NCI-H510A treated with DMSO at 0.1 percent for 48 hours (cell line): Measurements from ENCODE around the gene NOS2.
A peak's percentile ranks its signal among the peaks of the same experiment; 100 is the strongest.
"Not testable (repeated sequence)": the region's sequence is repeated elsewhere in the genome, so short reads cannot be mapped to it uniquely, and the experiment has no call there.

Experiments
- DNase-seq: peaks from one replicate; lab custom pipeline; 2025; lab: John Stamatoyannopoulos, UW

Gene NOS2

DNA sequence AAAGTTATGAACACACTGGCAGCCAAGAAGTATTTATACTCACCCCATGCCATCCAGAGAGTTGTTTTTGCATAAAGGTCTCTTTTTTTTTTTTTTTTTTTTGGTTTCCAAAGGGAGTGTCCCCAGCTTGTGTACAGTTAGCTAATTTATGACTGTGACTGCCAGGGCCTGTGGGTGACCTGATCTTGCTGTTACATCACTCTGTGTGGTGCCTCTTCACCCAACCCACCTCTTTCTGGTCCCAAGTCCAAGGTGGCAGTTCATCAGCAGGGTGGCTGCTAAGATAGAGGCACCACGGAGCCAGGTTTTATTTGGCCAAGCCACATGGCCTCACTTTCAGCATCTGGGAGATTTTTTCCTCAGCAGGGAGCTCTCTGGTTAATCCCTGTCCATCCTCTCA is at the start of gene NOS2:
TSS of gene NOS2 (minus strand) at position 8 of the 400 bp plus-strand sequence. CDS start 1,720 bp downstream, outside the sequence.
- DNase-seq: no peak

DNA sequence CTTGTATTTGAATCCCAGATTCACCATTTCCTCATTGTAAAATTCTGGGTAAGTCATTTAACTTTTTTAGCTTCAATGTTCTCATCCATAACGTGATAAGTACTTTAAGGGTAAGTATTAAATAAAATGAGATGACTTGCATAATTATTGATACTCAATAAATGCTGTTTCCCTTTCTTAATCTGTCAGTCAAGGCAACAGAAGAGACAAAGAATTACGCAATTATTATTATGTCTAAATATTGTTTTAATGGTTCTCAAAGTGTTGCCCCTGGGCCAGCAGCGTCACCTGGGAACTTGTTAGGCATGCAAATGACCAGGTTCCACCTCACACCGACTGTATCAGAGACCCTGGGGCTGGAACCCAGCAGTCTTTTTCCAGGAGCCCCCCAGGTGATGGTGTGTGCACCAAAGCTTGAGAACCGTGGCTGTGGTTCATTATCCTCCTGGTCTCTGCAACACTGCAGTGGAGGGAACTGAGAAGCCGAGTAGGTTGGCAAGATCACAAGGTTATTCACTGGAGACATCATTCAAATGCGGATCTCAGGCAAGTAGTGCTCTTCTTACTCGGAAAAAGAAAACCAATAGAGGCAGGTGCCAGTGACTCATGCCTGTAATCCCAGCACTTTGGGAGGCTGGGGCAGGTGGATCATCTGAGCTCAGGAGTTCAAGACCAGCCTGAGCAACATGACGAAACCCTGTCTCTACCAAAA is 49.3 kb upstream of the NOS2 start:
- no peak for DNase-seq

DNA sequence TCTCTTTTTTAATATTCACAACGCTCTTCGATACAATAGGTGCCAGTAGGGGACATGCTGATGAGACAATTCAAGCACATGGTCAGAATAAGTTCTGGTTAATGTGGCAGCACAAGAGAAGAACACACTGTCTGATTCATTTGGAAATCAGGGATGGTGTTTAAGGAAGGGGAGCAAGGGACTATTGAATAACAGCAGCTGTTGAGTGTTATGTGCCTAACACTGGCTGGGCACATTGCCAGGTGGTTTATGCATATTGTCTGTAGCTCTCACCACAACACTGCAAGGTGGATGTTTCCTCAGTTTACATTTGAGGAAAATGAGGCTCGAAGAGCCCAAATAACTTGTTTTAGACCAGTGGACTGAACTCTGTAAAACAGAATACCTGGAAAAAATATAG is 48.6 kb upstream of the NOS2 start:
- peak; percentile 90 for DNase-seq

DNA sequence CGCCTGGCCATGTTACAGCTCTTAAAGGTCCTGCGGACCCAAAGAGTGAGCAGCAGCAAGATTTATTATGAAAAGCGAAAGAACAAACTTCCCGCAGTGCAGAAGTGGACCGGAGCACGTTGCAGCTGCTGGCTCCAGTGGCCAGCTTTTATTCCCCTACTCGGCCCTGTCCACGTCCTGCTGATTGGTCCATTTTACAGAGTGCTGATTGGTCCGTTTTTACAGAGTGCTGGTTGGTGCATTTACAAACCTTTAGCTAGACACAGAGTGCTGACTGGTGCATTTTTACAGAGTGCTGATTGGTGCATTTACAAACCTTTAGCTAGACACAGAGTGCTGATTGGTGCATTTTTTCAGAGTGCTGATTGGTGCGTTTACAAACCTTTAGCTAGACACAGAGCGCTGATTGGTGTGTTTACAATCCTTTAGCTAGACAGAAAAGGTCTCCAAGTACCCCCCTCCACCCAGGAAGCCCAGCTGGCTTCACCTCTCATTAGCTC is 46.5 kb upstream of the NOS2 start:
- not testable (repeated sequence) for DNase-seq

DNA sequence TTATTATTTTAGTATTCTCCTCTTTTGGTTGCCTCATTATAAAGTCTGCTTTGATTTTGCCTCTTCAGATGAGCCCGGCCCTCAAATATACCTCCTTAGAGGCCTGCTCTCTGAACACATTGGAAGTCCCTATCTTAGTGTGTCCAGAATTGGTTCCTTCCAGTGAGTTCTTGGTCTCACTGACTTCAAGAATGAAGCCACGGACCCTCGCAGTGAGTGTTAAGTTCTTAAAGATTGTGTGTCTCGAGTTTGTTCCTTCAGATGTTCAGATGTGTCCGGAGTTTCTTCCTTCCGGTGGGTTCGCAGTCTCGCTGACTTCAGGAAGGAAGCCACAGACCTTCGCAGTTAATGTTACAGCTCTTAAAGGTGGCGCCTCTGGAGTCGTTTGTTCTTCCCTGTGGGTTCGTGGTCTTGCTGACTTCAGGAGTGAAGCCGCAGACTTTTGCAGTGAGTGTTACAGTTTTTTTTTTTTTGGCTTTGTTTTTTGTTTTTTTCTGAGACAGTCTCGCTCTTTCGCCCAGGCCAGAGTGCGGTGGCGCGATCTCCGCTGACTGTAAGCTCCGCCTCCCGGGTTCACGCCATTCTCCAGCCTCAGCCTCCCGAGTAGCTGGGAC is 45.8 kb upstream of the NOS2 start:
- DNase-seq: no peak

DNA sequence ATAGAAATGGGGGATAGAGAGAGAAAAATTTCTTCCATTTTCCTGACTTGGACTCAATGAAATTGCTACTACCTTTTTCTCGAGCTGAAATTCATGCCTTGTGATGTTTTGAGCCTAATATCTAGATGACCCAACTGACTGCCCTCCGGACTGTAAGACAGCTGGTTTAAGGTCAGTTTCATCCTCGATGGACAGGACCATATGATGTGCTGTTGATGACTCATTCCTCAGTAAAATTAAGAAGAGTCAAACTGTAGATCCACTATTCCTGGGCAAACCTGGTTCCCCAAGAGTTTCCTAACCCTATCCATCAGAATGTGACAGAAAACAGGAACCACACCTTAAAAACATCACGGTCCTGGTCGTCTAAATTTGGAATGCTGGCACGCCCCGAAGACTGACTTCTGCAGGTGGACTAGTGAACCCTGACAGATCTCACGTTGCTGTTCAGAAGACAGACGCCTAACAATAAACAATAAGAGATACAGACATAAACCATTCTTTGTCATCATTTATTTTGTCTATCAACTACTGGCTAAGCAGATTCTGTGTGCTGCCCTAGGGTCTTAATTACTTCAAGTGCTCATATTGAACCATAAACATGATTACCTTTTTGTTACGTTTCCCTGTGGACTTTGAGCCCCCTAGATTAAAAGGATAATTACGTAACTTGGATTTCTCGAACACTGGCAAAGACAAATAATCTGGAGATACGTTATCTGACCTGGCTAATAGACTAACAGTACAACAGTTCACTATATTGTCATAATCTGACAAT is 45.1 kb upstream of the NOS2 start:
- no peak for DNase-seq

DNA sequence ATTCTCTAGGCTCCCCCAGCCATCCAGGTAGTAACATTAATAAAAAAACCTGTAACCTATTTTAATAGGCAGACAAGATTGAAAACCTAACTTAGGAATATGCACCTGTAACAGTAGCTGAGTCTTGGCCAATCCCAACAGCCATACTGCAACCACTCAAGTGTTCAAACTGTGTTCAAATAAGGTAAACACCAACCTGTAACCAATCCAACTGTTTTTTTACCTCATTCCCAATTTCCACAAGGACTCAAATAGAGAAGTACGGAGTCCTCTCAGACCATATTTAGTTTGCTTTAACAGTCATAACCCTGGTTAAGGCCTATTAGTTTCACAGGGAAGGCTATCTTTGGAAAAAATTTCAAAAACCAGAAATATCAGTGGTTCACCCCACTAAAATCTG is 40.4 kb upstream of the NOS2 start:
- no peak for DNase-seq

DNA sequence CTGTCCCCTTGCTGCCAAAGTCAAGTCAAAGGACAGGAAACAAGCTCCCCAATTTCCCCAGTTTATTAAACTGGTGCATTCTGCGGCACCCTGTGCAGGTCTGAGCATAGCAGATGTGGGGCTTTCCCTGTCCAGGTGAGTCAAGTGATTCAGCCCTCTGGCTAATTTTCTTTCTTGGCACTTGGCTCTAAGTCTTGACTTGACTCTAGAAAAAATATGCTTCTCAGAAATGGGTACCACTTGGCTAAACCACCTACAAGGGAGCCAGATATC is 40.0 kb upstream of the NOS2 start:
- DNase-seq: not testable (repeated sequence)

DNA sequence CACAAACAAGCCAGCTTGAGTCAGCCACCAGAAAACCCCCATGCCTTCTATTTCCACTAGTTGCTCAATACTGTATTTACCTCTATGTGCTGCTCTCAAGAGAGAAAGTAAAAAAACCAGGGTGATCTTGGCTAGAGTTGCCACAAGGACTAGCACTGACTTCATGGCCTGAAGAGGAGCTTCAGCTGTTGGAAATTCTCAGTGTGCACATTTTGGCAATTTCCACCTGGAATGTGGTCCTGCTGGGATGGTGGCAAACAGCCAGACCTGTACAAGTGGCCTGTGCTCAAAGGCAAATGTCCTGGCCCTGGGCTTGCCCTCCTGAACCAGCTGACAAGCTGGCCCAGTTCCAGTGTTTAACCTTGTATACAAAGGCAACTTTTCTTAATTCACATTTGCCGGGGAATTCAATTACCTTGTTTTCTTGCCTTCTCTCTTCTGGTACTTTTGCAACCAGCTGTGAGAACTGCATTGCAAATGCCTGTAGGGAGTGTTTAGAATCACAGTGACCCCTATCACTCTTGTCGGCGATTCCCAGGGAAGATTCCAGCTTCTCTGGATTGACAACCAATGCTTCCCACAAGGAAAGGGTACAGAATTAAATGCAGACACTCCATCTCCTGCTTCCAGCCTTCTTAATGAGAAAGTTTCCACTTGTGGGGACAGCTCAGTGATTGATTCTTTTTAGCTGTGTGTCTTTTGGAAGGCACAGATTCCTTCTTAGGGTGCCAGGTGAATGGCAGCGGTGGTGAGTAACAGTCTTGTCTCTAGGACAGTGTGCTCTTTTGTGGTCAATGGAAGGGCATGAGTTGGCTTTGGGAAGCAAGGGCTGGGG is 39.5 kb upstream of the NOS2 start:
- not testable (repeated sequence) for DNase-seq

DNA sequence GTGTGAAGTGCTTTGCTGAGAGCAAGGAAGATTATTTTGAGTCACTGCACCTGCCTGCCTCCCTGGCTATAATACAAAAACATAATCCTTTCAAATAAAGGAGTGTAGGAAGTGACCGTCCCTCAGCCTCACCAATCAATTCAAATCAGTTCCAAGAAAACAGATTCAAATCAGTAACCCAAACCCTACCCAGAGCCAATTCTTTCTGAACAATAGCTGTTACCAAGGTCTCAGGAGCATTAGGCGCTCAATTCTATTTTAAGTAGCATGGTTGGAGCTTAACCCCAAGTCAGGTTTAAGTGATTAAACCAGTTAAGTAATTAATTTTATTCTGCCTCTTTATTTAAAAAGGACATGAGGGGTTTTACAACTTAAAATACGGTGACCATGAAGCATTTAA is 38.3 kb upstream of the NOS2 start:
- not testable (repeated sequence) for DNase-seq

DNA sequence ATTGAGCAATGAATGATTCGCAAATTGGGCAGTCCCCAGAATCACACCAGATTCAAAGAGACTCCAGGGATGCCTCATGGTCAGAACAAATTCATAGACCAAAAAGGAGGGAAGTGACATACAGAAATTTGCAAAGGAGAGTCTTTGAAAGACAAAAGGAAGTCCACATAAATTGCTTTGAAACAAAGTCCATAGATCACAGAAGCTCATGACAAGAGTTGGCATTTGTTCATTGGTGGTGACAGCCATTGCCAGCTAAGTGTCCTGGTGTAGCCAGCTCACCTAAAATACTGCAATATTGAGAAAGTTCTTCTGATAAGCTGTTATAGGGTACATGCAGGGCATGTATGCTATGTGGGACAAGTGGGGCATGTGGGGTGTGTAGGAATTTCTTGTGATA is 37.4 kb upstream of the NOS2 start:
- DNase-seq: not testable (repeated sequence)

DNA sequence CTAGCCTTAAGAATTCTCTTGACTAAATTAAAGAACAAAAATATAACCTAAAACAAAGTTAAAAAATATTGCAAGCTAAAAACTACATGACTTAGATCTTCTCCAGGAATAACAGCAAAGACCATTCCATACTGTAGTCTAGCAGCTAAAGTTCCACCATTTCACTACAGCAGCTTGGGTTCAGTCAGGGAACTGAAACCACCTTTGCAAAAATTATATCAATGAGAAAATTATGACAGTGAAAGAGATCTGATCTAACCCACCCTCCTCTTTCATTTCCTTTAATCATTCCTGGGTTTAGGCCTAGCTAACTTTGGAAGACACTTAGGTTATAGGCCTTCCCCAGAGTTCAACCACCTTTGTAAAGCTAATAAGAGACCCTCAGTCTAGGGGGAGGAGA is 36.3 kb upstream of the NOS2 start:
- DNase-seq: no peak

DNA sequence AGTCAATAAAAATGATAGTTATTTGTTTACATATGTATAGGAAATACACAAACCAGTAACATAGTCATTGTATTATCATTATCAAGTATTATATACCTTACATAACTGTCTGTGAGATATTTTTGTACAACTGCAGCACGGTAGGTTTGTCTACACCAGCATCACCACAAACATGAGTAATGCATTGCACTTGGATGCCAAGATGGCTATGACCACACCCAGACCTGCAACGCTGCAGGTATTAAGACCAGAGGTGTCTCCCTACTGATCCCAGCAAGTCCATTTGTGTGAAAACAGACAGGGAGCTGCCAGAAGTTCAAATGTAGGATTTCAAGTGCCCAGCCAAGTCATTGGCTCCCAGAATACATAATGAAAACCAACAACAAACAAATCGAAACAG is 34.2 kb upstream of the NOS2 start:
- DNase-seq: no peak

DNA sequence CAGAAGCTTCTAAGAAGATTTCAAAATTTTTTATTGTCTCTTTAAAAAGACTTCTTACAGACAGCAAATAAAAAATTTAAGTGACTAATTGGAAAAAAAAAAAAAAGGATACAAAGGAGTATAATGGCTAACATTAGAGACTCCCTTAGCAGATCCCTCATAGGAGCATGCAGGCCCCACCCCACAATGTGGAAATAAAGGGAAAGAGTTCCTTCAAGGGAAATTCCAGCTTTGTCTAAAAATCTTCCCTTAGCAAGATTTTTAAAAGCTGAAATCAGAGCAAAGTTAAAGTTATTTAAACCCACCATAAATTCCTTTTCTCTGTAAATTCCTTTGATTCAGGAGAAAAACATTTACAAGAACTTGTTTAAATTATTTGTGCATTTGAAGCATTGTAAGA is 32.5 kb upstream of the NOS2 start:
- DNase-seq: no peak

DNA sequence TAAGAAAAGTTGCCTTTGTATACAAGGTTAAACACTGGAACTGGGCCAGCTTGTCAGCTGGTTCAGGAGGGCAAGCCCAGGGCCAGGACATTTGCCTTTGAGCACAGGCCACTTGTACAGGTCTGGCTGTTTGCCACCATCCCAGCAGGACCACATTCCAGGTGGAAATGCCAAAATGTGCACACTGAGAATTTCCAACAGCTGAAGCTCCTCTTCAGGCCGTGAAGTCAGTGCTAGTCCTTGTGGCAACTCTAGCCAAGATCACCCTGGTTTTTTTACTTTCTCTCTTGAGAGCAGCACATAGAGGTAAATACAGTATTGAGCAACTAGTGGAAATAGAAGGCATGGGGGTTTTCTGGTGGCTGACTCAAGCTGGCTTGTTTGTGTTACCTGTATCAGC is 29.6 kb upstream of the NOS2 start:
- DNase-seq: peak; percentile 30

DNA sequence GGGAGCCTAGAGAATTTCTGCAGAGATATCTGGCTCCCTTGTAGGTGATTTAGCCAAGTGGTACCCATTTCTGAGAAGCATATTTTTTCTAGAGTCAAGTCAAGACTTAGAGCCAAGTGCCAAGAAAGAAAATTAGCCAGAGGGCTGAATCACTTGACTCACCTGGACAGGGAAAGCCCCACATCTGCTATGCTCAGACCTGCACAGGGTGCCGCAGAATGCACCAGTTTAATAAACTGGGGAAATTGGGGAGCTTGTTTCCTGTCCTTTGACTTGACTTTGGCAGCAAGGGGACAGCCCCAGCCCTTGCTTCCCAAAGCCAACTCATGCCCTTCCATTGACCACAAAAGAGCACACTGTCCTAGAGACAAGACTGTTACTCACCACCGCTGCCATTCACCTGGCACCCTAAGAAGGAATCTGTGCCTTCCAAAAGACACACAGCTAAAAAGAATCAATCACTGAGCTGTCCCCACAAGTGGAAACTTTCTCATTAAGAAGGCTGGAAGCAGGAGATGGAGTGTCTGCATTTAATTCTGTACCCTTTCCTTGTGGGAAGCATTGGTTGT is 28.9 kb upstream of the NOS2 start:
- not testable (repeated sequence) for DNase-seq

DNA sequence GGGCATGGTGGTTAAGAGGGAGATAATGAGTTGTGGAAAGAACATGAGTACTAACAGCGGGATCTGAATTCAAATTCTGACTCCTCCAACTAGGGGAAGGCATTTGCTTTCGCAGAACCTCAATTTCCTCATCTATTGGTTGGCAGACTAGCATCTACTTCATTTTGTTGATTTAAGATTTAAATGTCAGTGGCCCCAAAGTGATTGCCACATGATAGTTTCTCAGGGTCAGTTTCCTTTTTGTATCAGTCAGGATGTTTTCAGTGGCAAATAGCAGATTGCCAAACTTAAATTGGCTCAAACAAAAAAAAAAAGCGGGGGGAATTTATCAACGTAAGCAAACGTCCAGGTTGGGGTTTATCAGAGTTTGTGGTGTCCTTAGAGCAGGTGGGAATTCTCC is 25.1 kb upstream of the NOS2 start:
- DNase-seq: no peak

DNA sequence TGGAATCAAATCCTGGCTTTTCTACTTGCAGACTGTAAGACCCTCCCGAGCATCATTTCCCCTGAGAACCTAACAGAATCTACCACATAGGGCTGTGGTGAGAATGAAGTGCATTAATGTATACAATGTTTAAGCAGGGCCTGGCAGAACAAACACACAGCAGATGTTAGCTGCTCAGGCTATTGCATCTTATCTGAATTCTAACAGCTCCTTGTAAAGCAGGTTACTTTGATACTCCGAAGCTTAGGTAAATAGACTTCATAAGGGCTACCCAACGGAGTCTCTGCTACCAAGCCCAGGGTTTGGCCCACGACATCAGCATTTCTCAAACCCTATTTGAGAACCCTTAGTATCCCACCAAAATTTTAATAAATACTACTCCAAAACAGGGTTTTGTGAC is 24.4 kb upstream of the NOS2 start:
- peak; percentile 80 for DNase-seq

DNA sequence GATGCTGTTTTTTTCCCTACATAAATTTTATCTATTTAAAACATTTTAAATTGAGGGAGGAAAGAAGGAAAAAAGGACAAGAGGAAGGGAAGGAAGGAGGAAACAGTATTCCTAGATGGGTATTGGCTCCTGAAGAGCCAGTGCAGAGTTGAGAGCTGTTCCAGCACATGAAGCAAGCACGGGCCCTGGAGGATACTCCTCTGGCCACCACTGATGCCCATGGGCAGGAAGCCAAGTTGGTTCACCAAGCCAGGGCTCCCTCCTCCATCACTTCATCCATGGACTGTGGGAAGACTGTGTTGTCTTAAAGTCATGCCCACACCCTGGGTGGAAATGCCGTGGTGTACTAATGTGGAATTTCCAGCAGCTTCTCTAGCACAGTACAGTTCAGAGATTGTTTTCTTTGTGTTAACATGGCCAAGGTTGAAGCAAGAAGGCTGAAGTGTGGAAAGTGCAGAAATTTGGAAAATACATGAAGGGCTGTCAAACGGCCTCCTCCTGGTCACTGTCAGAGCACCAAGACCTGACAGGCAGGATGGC is 23.9 kb upstream of the NOS2 start:
- peak; percentile 33 for DNase-seq

DNA sequence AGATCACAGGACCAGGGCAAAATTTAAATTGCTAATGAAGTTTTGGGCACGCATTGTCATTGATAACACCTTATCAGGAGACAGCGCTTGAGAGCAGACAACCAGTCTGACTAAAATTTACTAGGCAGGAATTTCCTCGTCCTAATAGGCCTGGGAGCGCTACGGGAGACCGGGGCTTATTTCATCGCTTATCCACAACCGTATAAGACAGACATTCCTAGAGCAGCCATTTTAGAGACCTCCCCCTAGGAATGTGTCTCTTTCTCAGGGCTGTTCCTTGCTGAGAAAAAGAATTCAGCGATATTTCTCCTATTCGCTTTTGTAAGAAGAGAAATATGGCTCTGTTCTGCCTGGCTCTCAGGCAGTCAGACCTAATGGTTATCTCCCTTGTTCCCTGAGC is 21.8 kb upstream of the NOS2 start:
- DNase-seq: not testable (repeated sequence)

DNA sequence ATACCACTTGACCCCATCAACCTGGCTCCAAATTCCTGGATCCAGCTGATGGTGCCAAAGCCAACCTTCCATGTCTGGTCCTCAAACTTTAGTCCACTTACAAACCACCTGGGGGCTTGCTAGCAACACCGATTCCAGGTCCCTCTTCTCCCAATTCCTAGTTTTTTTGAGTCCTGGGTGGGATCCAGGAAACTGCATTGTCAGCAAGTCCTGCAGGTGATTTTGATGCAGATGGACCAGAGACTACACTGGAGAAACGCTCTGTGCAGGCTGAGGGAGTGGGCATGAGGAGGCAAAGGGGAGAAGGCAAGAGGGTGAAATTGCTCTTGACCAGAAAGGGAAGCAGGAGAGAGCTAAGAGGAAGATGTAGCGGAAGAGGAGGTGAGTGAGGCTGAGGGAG is 21.0 kb upstream of the NOS2 start:
- no peak for DNase-seq

DNA sequence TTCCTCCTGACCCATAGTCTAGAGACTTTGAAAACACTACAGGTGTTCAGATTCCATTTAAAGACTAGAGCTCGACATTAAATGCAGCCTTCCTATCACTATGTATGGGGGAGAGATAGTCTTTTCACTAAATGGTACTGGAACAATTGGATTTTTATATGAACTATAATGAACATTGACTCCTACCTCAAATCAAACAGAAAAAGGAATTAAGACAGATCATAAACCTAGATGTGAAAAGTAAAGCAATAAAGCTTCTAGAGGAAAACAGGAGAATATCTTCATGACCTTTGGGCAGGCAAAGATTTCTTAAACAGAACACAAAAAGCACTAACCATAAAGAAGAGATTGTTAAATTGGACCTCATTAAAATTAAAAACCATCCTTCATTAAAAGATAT is 18.8 kb upstream of the NOS2 start:
- no peak for DNase-seq
